SK-N-MC (cell line): ENCODE measurements around the gene ARSH.
"Not testable (repeated sequence)": the region's sequence is repeated elsewhere in the genome, so short reads cannot be mapped to it uniquely, and the experiment has no call there.

Source experiments
- DNase-seq: peaks from one replicate; pipeline ENCODE4 v3.0.0-alpha.2; 2011; ENCODE audit warnings: low read depth, low spot score
- H3K27ac ChIP-seq: fragments of 200-600 bp; sonication (generic); 2 replicates; pipeline ENCODE4 v1.5.1; 2016; ENCODE audit warnings: mixed run types
- H3K36me3 ChIP-seq: fragments of 200-600 bp; sonication (generic); 2 replicates; pipeline ENCODE4 v1.6.1; 2017; ENCODE audit warnings: antibody characterized with exemption, low read length, mixed read lengths; ENCODE audit not compliant: insufficient read depth
- H3K4me3 ChIP-seq: fragments of 200-600 bp; sonication (generic); 2 replicates; pipeline ENCODE4 v1.5.1; 2016
- H3K9ac ChIP-seq: fragments of 200-600 bp; sonication (generic); 2 replicates; pipeline ENCODE4 v1.8.0; 2017; ENCODE audit warnings: mixed run types, mixed read lengths; ENCODE audit not compliant: insufficient read length
- H3K9me3 ChIP-seq: fragments of 200-600 bp; sonication (generic); 2 replicates; pipeline ENCODE4 v1.6.1; 2017; ENCODE audit warnings: low read depth, mild to moderate bottlenecking, antibody characterized with exemption, low read length, moderate library complexity, mixed read lengths
- EZH2 ChIP-seq: fragments of 200-600 bp; sonication (generic); IDR thresholded peaks from one replicate; pipeline ENCODE4 v1.6.1; 2017; ENCODE audit warnings: antibody characterized with exemption
- FOXP2 ChIP-seq: optimal IDR thresholded peaks from 2 replicates; pipeline ENCODE3; 2011; ENCODE audit warnings: mild to moderate bottlenecking, moderate library complexity; ENCODE audit not compliant: insufficient read depth; ENCODE audit errors: extremely low read length, control extremely low read depth
- POLR2AphosphoS5 ChIP-seq: IDR thresholded peaks from 2 replicates; pipeline ENCODE4 v1.6.1; 2012; ENCODE audit warnings: mild to moderate bottlenecking, low read depth, low read length, borderline replicate concordance

Gene ARSH, protein sequence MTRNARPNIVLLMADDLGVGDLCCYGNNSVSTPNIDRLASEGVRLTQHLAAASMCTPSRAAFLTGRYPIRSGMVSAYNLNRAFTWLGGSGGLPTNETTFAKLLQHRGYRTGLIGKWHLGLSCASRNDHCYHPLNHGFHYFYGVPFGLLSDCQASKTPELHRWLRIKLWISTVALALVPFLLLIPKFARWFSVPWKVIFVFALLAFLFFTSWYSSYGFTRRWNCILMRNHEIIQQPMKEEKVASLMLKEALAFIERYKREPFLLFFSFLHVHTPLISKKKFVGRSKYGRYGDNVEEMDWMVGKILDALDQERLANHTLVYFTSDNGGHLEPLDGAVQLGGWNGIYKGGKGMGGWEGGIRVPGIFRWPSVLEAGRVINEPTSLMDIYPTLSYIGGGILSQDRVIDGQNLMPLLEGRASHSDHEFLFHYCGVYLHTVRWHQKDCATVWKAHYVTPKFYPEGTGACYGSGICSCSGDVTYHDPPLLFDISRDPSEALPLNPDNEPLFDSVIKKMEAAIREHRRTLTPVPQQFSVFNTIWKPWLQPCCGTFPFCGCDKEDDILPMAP

DNA sequence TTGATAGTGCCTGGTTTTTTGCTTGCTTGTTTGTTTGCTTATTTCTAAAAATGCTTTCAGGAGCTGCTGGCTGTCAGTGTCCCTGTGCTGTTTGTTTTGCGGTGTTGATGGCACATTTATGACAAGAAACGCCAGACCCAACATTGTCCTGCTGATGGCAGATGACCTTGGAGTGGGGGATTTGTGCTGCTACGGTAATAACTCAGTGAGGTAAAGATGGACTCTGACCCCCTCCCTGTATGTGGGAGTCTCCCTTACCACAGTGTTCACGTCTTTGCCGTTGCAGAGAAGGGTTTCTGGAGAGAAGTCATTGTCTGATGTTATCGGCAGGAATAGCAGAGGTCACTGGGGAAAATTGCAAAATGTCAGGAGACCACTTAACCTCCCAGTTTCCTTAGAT is at the start of gene ARSH:
Gene ARSH, plus strand, starts transcription at position 52 of the 400 bp plus-strand sequence. Its CDS starts 67 bp downstream, at position 119.
- Histone ChIP-seq H3K36me3 (no peaks in the 10 kb centered on the region), H3K9ac (no peak within 1 kb of the TSS), H3K4me3 (no peak within 1 kb of the TSS), H3K27ac (no peak within 1 kb of the TSS), H3K9me3 (no peaks in the 10 kb centered on the region)
- DNase-seq = no peak
- TF ChIP-seq FOXP2 = no peak
- no peak for TF ChIP-seq EZH2
- no peak for TF ChIP-seq POLR2AphosphoS5

DNA sequence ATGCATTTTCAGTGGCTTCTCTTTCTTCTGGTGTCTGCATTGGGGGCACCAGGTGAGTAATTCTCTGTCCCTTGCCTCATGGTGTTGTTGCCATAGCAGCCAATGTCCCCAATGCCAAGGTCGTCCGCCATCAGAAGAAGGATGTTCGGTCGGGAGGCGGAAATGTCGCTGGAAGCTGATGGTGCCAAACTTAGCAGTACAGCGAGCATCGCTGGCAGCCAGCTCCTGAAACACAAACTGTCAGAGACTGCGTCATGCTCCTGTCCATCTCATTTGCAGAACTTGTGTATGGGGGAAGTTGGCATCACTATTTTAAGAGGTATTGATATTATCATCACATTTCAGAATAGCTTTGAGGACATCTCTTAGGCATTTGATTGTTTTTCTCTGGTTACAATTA is 48.1 kb upstream of the ARSH start:
- no peak overlapping the region for H3K27ac ChIP-seq
- DNase-seq = no peak
- no peak overlapping the region for H3K9ac ChIP-seq
- TF ChIP-seq FOXP2 (no peak), POLR2AphosphoS5 (no peak), EZH2 (no peak)
- H3K36me3 ChIP-seq = no peaks in the 10 kb centered on the region
- H3K9me3 ChIP-seq = no peaks in the 10 kb centered on the region
- H3K4me3 ChIP-seq = no peak overlapping the region

DNA sequence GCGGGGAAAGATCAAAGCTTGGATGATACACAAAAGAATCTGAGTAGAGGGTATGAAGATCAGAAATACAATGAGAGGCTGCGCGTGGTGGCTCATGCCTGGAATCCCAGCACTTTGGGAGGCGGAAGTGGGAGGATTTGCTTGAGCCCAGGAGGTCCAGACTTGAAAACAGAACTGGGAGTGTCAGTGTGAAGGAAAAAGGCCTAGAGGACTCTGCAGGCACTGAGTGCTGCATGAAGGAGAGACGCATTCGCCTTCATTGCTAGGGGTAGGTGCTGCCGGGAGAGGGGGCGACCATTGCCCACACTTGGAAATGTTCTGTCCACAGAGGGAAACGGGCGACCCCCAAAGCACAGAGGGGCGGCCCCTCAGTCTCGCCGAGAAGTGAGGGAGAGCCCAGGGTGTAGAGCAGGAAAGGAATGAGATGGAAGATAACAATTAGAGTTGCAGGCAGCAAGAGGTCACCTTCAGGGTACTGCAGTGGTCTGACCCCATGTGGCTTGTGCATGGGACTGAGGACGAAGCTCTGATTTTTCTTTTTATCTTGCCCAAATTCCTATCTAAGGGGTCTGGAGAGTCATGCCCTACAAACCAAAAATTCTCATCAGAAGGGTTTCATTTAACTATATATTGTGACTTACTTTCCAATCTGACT is 45.4 kb upstream of the ARSH start:
- no peak overlapping the region for H3K27ac ChIP-seq
- TF ChIP-seq EZH2 (no peak), POLR2AphosphoS5 (no peak), FOXP2 (no peak)

DNA sequence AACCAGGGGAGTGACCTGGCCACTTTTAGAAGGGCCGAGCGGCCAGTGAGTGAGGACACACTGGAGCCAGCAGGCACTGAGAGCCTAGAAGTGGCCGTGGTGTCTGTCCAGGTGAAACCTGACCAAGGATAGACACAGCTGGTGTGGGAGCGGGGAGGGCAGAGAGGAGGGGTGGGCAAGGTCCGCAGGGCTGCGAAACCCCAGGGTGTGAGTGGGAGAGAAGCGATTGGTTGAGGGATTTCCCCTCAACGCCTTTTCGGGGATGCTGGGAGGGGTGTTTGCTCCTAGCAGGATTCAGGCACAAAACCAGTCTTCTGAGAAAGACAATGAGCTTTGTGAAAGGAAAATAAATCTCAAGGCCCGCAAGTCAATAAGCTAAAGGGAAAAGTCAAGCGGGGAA is 44.0 kb upstream of the ARSH start:
- H3K36me3 ChIP-seq = no peaks in the 10 kb centered on the region
- no peaks in the 10 kb centered on the region for H3K9me3 ChIP-seq
- no peak overlapping the region for H3K9ac ChIP-seq
- TF ChIP-seq EZH2 = no peak
- TF ChIP-seq POLR2AphosphoS5 = no peak
- no peak for TF ChIP-seq FOXP2
- DNase-seq = no peak
- no peak overlapping the region for H3K27ac ChIP-seq
- no peak overlapping the region for H3K4me3 ChIP-seq

More for the DNA sequence above, 45.4 kb upstream of the ARSH start:
- Histone ChIP-seq H3K4me3 (no peak overlapping the region), H3K9ac (no peak overlapping the region), H3K36me3 (no peaks in the 10 kb centered on the region), H3K9me3 (no peaks in the 10 kb centered on the region)
- DNase-seq = no peak

DNA sequence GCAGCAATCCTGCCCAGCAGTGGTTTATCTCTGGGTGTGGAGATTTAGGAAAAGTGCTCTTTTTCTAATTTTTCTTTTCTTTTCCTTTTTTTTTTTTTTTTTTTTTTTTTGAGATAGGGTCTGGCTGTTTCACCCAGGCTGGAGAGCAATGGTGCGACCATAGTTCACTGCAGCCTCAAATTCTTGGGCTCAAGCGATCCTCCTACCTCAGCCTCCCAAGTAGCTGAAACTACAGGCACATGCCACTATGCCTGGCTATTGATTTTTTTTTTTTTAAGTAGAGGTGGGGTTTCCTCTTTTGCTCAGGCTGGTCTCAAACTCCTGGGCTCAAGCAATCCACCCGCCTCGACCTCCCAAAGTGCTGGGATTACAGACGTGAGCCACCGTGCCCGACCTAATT is 42.9 kb upstream of the ARSH start:
- H3K9ac ChIP-seq, H3K9me3 ChIP-seq, H3K4me3 ChIP-seq, H3K27ac ChIP-seq, DNase-seq, H3K36me3 ChIP-seq: not testable (repeated sequence)

DNA sequence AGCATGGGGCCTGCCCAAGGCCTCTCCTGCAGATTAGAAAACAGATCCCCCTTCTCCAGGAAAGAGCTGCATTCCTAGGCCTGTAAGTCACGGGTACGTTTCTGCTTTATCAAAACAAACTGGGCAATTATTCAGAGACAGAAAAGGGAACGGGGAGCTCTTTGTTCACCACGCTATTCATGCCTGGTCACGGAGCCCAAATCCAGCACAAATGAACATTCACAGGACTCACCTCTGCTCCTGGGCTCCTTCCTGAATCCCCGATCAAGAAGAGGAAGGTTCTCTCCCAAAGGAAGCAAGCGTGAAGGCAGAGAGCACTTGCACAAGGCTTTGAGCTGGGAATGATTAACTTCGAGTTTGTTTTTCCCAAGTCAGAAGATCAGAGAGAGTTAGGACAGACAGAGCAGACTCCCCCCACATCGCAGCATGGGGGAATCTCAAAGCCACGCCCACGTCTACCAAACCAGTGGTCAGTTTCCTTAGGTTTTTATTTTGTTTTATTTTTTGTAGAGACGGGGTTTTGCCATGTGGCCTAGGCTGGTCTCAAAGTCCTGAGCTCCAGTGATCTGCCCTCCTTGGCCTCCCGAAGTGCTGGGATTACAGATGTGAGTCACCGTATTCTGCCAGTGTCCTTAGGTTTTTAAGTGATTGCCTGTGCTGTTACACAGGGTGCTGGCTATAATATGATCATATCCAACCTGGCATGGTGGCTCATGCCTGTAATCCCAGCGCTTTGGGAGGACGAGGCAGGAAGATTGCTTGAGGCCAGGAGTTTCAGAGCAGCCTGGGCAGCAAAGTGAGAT is 42.2 kb upstream of the ARSH start:
- H3K36me3 ChIP-seq, H3K9ac ChIP-seq, DNase-seq, H3K27ac ChIP-seq, H3K9me3 ChIP-seq, H3K4me3 ChIP-seq: not testable (repeated sequence)

DNA sequence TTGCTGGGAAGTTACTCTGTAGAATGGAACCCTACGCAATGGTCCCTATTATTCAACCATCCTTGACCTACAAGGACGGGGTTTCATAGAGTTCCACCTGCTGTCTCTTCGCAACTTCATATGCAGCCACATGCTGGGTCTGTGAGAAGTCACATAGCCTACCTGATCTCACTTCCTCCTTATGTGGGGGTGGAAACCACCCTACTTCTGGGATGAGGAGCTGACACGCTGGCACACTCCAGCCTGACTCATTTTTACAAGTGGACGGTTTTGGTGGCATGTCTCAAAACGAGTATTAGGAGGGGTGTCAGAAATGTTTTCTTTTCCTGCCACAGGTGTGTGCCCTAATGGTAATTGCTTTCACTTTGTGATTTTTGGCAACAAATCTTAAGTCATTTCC is 40.4 kb upstream of the ARSH start:
- no peak for DNase-seq
- no peak overlapping the region for H3K27ac ChIP-seq
- H3K9me3 ChIP-seq = no peaks in the 10 kb centered on the region
- no peak overlapping the region for H3K4me3 ChIP-seq
- TF ChIP-seq EZH2 (no peak), POLR2AphosphoS5 (no peak), FOXP2 (no peak)
- H3K9ac ChIP-seq = no peak overlapping the region
- no peaks in the 10 kb centered on the region for H3K36me3 ChIP-seq

DNA sequence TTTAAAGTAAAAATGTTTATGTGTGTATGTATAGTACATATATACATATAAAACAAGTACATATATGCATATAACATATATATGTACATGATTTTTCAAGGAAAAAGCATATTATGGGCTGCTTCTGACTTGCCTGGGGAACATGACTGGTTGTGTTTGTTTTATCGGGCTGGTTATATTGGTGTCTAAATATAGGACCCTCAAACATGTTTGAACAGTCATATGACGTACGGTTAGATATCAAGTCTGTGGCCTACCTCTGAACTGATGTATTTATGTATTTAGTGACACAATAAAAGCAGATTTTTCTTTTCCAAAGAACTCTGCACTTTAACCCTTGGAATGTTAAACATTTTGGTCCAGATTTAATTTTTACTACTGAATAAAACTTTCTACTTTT is 39.3 kb upstream of the ARSH start:
- DNase-seq = no peak
- Histone ChIP-seq H3K4me3 (no peak overlapping the region), H3K36me3 (no peaks in the 10 kb centered on the region), H3K27ac (no peak overlapping the region), H3K9ac (no peak overlapping the region), H3K9me3 (no peaks in the 10 kb centered on the region)
- TF ChIP-seq FOXP2 = no peak
- no peak for TF ChIP-seq EZH2
- TF ChIP-seq POLR2AphosphoS5 = no peak
